Measurements from ENCODE around the gene SERAC1. TPM values are rescaled to one million over a fixed set of nuclear protein-coding genes. Genes with fewer than 3 reads are reported as not detected.

SERAC1 gene
- total RNA-seq, 6 experiments from 2014 or later = 5.2 to 7.0 (median 6.1) TPM

GRCh38 chr6:158150701-158151100 is 17.4 kb downstream of the SERAC1 start:
- H3K36me3 Mint-ChIP-seq (ENCODE audit: low read depth) = peaks cover 5% of the 10 kb centered on the region; the same call in 1 of the 2 replicates
- H3K4me1 Mint-ChIP-seq (ENCODE audit: low read depth) = peaks cover 26% of the 10 kb centered on the region
- peak overlapping the region; percentile 43; the same call in 1 of the 2 replicates for H3K4me3 Mint-ChIP-seq
- no peaks in the 10 kb centered on the region for H3K9me3 Mint-ChIP-seq
- peak overlapping the region; percentile 85 for H3K27ac Mint-ChIP-seq
- peak; percentile 76 for DNase-seq
- no peaks in the 10 kb centered on the region for H3K27me3 Mint-ChIP-seq (ENCODE audit: insufficient read depth)
- no peak for TF ChIP-seq CTCF (IDR thresholded peaks at IDR 0.05)

GRCh38 chr6:158149641-158150040 is 18.4 kb downstream of the SERAC1 start:
- peak; percentile 70 for DNase-seq
- Mint-ChIP-seq H3K27ac (peak overlapping the region; percentile 85), H3K4me3 (no peak overlapping the region), H3K27me3 (ENCODE audit: insufficient read depth) (no peaks in the 10 kb centered on the region), H3K36me3 (ENCODE audit: low read depth) (peaks cover 5% of the 10 kb centered on the region; the same call in 1 of the 2 replicates), H3K9me3 (no peaks in the 10 kb centered on the region), H3K4me1 (ENCODE audit: low read depth) (peaks cover 26% of the 10 kb centered on the region)
- TF ChIP-seq CTCF (IDR thresholded peaks at IDR 0.05) = no peak

GRCh38 chr6:158143700-158144099 is 24.4 kb downstream of the SERAC1 start:
- TF ChIP-seq CTCF (IDR thresholded peaks at IDR 0.05) = peak; percentile 50
- Mint-ChIP-seq H3K4me1 (ENCODE audit: low read depth) (peaks cover 22% of the 10 kb centered on the region), H3K27ac (no peak overlapping the region), H3K4me3 (no peak overlapping the region), H3K27me3 (ENCODE audit: insufficient read depth) (no peaks in the 10 kb centered on the region), H3K9me3 (no peaks in the 10 kb centered on the region), H3K36me3 (ENCODE audit: low read depth) (peaks cover 31% of the 10 kb centered on the region)
- no peak for DNase-seq

GRCh38 chr6:158142789-158143188 is 25.3 kb downstream of the SERAC1 start:
- DNase-seq = peak; percentile 81
- Mint-ChIP-seq H3K27me3 (ENCODE audit: insufficient read depth) (no peaks in the 10 kb centered on the region), H3K9me3 (no peaks in the 10 kb centered on the region), H3K4me3 (no peak overlapping the region), H3K4me1 (ENCODE audit: low read depth) (peaks cover 22% of the 10 kb centered on the region), H3K36me3 (ENCODE audit: low read depth) (peaks cover 31% of the 10 kb centered on the region), H3K27ac (peak overlapping the region; percentile 61)
- TF ChIP-seq CTCF (IDR thresholded peaks at IDR 0.05) = no peak

GRCh38 chr6:158131926-158132325 is 36.1 kb downstream of the SERAC1 start:
- peak; percentile 6 for DNase-seq
- no peaks in the 10 kb centered on the region for H3K9me3 Mint-ChIP-seq
- H3K4me1 Mint-ChIP-seq (ENCODE audit: low read depth) = no peaks in the 10 kb centered on the region
- peak; percentile 74 for TF ChIP-seq CTCF (IDR thresholded peaks at IDR 0.05)
- H3K27ac Mint-ChIP-seq = no peak overlapping the region
- no peaks in the 10 kb centered on the region for H3K36me3 Mint-ChIP-seq (ENCODE audit: low read depth)
- H3K27me3 Mint-ChIP-seq (ENCODE audit: insufficient read depth) = no peaks in the 10 kb centered on the region
- no peak overlapping the region for H3K4me3 Mint-ChIP-seq

GRCh38 chr6:158125271-158125670 is 42.8 kb downstream of the SERAC1 start:
- no peak for DNase-seq
- H3K27me3 Mint-ChIP-seq (ENCODE audit: insufficient read depth) = no peaks in the 10 kb centered on the region
- H3K4me3 Mint-ChIP-seq = no peak overlapping the region
- H3K9me3 Mint-ChIP-seq = no peaks in the 10 kb centered on the region
- no peak overlapping the region for H3K27ac Mint-ChIP-seq
- H3K36me3 Mint-ChIP-seq (ENCODE audit: low read depth) = peaks cover 10% of the 10 kb centered on the region
- H3K4me1 Mint-ChIP-seq (ENCODE audit: low read depth) = no peaks in the 10 kb centered on the region
- TF ChIP-seq CTCF (IDR thresholded peaks at IDR 0.05) = no peak

Data from HFFc6 (cell line).